HuH-7 (cell line): ENCODE results near the gene RASAL3.
"Not testable (repeated sequence)": the region's sequence is repeated elsewhere in the genome, so short reads cannot be mapped to it uniquely, and the experiment has no call there.

Experiments
- DNase-seq: peaks from one replicate; pipeline ENCODE4 v3.0.0; 2011; ENCODE audit warnings: low spot score

Gene RASAL3

DNA sequence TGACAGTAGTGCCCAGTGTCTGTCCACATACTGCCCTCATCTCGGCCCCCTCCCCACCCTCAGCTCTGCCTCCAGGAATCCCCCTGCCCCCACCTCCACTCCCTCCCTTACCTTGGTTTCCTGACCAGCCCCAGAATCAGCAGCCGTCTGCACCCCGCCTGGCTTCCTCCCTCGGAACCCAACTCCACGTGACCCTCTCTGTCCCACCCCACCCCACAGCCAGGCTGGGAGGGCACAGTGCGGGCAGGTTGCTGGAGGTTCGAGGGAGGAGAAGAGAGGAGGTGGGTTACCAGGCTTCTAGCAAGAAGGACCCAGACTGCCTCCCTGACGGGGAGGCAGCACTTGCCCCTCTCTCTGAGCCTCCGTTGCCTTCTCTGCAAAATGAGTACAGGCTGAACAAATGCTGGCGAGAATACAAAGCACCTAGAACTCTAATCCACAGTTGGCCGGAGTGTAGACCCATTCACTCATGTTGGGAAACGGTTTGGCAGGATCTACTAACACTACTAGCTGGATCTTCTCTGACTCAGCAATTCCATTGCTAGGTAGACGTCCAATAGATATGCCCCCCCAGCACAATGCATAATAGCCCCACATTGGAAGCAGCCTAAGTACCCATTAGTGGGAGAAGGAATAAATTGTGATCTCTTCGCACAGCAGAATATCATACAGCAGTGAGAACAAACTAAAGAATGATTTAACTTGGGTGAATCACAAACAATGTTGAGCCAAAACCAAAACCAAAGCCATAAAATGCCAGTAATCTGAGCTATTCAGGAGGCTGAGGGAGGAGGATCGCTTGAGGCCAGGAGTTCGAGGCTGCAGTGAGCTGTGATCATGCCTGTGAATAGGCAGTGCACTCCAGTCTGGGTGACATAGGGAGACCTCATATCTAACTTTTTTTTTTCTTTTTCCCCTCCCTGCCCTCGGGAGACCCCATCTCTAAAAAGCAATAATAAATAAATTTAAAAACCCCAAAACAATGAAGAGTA, at the start of gene RASAL3:
Gene RASAL3 (minus strand): TSS at position 151 of the 992 bp plus-strand sequence. CDS start 186 bp downstream, outside the sequence.
- DNase-seq, result no peak

DNA sequence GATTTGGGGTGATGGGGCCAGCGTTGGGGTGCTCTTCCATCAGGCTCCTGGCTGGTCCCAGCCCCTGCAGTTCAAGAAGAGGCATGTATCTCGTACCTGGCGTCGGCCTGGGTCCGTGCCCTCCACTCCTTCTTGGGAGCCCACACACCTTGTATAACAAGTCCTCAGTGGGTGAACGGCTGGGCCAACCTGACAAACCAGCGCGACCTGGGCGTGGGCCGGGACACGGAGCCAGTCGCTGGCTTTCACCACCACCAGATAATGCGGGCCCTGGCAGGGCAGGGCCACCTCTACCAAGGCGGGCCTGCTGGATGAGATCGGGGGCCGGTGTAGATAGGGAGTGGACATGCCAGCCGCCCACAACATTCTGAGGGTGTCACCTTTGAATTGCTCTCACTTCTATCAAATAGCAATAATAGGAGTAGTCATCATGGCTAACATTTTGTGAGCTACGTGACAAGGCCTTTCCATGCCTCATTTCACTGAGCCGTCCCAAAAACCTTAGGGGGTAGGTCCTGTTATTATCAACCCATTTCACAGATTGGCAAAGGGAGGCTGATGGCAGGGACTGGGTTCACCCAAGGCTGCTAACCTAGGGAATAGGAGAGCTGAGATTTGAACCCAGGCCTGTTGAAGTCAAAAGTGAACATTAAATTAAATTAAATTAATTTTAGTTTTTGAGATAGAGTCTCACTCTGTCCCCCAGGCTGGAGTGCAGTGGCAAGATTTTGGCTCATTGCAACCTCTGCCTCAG, 47.5 kb upstream of the RASAL3 start:
- DNase-seq, result no peak

DNA sequence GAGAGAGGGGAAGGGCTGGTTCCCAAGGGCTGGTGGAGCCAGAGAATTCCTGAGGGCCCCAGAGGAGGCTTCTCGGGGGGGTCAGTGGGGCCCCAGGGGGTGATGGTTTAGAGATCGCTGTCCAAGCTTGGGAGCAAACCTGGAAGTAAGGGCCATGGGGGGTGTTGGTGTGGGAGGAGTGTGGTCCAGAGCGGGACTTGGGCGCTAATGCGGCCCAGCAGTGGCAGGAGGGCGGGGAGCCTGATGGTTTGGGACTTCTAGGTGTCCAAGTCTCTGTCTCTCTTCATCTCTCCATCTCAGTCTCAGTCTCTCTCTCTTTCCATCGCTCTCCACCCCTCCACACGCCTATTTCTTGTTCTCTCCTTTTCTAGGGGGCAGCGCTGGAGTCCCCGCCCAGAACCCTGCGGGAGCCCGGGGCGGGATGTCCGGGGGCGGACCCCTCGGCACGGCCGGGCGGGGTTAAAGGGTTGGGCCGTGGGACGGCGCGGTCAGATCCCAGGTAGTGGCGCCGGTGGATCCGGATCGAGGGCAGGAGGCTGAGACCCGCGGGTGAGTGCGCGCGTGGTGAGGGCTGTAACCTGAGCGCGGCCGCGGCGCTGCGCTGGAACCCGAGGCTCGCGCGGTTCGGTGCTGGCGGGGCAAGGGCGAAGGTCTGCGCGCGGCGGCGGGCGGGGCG, 43.8 kb upstream of the RASAL3 start, which contains the start of gene CYP4F22:
Gene CYP4F22 (plus strand): TSS at position 491 of the 676 bp plus-strand sequence. CDS start 16,812 bp downstream, outside the sequence.
- no peak for DNase-seq

DNA sequence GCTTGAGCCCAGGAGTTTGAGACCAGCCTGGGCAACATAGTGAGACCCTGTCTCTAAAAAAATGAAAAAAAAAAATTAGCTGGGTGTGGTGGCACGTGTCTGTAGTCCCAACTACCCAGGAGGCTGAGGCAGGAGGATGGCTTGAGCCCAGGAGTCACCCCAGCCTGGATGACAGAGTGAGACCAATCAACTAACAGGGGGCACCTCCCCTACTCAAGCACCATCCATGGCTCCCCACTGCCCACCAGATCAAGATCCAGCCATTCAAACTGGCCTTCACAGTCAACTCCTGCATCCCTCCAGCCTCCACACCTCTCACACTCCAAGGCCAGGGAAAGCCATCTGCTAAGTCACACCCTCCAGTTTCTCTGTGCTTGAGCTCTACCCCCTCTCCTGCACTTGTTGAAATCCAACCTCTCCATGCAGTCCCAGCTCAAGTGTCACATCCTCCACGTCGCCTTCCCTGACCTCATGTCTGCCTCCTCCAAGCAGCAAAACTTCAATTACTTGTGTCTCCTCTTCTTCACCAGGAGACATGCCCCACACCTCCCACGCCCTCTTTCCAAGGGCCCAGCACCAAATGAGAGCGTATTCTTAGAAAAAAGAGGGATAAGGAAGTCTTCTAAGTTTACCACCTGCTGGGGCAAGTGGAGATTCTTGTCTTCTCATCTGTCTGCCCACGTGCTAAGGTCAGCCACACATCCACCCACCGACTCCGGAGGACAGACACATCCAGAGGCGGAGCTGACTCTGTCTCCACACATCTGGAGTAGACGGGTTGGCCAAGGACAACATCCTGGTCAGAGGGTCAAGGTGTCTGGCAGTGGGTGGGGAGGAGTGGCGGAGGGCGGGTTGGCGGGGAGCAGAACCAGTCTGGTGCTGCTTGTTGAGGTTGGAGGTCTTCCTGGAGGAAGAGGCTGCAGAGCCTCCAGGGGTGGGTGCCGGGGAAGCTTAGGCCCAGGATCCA, 43.0 kb upstream of the RASAL3 start:
- no peak for DNase-seq

DNA sequence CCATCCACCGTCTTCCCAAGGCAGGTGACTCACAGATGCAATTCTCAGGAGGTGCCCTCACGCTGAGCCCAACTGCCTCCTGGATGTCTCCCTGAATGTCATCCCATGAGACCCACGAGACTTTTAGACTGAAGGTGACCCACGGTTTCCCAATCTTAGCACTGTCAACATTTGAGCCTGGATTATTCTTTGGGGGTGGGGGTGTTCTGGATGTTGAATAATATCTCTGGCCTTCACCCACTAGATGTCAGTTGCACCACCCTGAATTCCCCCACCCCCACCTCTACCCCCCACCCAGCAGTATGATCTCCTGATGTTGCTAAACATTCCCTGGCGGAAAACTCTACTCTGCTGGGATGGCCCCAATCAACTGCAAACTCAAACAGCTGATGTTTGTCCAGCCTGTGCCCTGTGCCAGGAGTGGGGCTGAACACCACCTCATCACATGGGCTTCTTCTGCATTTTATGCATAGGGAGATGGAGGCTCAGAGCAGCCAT, 41.8 kb upstream of the RASAL3 start:
- no peak for DNase-seq

DNA sequence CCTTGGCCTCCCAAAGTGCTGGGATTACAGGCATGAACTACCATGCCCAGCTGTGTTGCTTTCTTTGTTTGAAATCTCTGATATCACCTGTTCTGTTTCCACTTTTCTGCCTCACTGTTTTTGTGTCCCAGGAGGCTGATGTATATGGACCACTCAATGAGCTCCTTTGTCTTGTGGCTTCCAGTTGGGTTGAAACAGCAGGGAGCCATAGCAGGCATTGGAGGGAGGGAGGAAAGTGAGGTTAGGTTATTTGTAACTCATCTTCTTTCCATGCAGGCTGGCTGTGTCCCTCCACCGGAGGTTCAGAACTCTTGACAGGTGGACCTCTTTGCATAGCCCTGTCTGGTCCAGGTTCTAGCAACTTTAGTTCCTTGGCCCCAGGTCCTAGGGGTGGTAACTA, 37.9 kb upstream of the RASAL3 start:
- DNase-seq, result no peak

DNA sequence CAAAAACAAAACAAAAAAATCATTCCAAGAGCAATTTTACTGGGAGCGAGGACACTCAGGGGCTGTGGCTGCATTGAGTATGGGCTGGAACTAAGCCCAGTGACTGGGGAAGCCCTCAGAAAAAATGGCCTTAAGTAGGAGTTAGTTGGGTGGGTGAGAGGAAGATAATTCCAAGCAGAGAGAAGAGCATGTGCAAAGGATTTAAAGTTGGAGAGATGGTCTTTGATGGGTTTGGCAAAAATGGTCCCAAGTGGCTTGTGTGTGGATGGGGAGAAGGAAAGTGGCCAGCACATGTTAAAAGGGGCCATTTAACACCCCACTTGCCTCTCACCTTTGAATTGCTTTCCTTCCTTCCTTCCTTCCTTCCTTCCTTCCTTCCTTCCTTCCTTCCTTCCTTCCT, 37.3 kb upstream of the RASAL3 start:
- DNase-seq, result no peak

DNA sequence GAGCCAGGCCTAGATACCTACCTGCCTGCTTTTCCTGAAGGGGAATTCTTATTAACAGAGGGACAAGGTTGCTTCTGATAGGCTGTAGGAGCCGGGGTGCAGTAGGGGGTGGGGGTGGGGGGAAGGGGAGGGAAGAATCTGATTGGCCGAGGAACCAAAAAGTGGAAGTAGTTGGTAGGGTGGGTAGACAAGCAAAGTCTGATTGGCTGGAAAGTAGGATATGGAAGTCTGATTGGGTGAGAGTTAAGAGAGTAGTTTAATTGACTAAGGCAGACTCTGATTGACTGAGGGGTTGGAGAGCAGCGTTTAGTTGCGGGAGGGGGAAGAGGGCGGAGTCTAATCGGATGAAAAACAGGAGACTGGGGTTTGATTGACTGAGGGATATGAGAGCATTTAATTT, 34.6 kb upstream of the RASAL3 start:
- no peak for DNase-seq

DNA sequence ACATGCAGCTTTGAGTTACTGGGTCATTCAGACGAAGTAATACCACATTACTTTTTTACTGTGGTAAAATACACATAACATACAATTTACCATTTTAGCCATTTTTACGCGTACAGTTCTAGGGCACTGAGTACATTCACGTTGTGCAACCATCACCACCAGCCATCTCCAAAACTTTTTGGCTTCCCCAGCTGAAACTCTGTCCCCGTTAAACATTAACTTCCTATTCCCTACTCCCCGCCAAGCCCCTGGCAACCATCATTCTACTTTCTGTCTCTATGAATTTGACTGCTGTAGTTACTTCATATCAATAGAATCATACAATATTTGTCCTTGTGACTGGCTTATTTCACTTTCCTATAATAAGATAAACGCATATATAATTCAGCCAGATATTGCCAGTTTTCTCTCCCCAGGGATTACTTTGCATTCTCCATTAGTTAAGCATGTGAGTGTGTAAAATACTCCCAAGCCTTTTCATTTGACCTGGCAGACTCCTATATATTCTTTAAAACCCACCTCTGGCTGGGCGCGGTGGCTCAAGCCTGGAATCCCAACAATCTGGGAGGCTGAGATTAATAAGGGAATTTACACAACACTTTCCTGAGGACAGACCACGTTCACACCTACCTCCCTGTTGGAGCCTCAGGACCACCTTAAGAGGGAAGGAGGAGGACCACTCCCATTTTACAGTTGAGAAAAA, 34.0 kb upstream of the RASAL3 start:
- no peak for DNase-seq

DNA sequence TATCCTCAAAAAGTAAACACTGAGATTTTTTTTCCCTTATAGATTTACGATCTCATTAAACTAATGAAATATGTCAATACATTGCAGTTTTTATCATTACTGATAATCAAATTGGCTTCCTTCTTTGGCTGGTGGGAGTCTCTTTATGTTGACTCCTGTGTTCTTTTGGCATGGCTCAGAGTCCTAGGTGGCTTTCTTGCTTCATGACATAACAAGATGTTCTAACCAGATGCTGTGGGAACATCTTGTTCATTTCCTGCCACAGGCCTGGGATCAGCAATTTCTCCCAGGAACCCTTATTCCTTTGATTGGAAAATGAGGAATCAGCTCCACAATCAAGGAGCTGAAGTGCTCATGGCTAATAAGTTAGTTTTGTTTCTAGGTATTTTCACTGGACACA, 30.8 kb upstream of the RASAL3 start:
- DNase-seq, result no peak

DNA sequence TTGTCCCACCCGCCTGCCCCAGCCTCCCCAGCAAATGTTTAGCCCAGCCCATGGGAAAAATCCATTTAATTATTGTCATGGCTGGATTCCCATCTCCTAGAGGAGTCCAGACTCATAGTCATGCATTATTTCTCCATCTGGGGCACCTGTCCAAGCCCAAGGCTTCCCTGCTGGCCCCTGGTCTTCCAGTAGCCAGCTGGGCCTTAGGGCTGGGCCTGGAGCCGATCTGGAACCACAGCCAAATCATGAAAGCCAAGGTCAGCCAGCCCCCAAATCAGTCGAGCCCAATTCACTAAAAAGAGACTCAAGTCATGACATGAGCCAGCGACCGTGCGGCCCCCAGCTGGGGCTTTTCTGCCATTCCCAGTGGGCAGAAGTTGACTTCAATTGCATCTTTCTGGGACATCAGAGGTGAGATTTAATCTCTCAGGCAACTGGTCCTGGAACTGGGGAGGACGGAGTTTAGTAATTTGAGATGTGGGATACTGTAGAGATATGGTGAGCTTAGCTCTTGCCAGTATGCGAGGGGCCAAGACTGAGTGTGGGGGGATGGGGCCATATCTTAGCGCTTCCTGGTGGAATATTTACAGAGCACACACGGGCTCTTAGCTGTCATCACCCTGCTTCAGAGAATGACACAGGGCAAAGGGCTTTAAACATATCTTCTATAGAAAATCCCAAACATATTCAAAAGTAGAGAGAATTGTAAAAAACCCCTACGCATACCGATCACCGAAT, 24.3 kb upstream of the RASAL3 start:
- no peak for DNase-seq

DNA sequence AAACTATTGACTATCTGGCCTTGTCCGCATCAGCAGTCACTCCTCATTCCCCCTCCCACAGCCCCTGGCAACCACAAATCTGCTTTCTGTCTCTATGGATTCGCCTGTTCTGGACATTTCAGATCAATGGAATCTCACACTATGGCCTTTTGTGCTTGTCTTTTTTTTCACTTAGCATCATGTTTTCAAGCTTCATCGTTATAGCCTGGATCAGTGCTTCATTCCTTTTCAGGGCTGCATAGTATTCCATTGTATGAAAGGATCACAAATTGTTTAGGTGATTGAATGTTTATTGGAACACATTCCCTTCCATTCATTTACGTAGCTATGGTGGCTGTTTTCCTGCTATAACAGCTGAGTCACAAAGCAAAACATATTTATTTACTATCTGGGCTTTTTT, 22.7 kb upstream of the RASAL3 start:
- no peak for DNase-seq

DNA sequence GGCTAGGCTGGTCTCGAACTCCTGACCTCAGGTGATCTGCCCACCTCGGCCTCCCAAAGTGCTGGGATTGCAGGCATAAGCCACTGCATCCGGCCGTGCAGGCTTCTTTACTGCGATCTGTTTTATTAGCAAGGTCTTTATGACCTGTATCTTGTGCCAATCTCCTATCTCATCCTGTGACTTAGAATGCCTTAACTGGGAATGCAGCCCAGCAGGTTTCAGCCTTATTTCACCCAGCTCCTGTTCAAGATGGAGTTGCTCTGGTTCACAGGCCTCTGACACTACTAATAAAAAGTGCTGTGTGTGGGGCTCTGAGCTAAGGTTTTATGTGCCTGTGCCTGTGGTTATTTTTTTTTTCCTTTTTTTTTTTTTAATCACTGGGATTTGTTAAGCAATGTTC, 21.4 kb upstream of the RASAL3 start:
- DNase-seq, result not testable (repeated sequence)

DNA sequence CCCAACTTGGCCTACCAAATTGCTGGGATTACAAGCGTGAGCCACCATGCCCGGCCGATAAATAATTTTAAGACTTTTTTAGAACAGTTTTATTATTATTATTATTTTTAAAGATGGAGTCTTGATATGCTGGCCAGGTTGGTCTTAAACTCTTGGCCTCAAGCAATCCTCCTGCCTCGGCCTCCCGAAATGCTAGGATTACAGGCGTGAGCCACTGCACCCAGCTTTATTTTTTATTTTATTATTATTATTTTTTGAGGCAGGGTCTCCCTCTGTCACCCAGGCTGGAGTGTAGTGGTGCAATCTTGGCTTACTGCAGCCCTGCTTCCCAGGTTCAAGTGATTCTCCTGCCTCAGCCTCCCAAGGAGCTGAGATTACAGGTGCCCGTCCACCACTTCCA, 16.7 kb upstream of the RASAL3 start:
- not testable (repeated sequence) for DNase-seq

DNA sequence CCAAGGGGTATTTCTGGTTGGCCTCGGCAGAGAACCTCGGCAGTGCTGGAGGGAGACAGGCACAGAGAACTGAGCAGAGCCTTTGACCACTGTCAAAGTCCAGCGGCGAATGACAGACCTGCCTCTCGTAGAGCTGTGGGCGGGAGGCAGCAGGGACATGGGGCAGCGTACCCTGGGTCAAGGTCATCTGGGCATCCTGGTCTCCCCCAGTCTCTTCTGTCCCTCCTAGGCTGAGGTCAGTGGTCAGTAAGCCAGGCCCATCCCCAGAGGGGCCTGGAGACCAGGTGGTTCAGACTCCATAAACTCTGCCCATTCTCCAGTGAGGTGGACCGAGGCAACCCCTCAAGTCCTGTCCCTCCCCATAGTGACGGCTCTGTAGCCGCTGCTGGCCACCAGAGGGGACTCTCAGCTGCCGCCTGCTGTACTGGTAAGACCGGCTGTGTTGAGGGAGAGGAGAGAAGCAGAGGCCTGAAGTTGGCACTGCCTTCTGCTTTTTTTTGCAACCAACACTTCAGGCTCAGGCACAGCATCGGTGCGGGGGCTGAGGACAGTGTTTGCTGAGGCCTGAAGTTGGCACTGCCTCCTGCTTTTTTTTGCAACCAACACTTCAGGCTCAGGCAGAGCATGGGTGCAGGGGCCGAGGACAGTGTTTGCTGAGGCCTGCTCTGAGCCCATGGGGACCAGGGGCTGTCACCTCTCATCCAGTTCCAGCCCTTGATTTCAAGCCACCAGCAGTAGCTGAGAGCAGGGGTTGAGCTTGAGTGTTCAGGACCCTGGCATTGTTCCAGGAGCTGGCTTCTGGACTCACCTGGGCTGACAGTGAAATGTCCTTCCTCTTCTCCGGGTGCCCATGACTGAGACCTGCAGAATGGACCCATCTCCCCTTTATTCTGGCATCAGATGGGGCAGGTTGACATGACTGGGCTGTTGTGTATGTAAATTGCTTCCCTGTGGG, 15.3 kb upstream of the RASAL3 start, which contains the start of gene PGLYRP2:
Gene PGLYRP2 (minus strand): TSS at position 111 of the 955 bp plus-strand sequence. CDS start 130 bp downstream, outside the sequence.
- DNase-seq, result no peak

DNA sequence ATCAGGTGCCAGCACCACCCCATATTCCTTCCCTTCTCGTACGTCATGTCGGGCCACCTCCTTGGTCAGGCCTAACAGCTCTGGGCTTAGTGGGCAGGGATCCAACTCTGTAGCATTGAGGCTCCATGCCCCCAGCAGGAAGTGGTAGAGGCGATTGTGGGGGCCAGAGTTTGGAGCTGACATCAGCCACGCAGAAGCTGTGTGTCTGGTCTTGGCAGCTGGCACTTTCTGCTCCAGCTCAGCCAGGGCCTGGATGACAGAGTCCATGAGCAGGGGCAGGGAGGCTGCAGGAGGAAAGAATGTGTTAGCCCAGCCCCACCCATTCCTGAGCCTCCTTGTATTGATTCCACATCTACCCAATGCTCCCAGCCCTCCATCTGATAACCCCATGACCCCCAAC, 12.0 kb upstream of the RASAL3 start:
- no peak for DNase-seq

DNA sequence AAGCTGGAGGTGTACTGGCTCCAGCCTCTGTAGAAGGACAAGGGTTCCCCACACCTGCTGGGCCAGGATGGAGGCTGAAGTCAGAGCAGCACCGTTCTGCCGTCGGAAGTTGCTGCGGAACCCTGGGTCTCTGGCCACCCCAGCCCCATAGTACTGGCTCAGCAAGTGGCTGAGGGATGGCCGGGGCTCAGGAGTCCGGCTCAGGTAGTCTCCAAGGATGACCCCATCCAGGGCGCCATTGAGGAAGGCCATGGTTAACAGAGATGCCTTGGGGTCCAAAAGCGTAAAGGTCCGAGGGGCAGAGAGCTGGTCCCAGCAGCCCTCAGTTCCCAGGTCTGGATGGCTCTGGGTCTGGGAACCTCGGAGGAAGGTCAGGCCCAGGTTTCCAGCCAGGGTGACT, 11.3 kb upstream of the RASAL3 start:
- DNase-seq, result no peak

DNA sequence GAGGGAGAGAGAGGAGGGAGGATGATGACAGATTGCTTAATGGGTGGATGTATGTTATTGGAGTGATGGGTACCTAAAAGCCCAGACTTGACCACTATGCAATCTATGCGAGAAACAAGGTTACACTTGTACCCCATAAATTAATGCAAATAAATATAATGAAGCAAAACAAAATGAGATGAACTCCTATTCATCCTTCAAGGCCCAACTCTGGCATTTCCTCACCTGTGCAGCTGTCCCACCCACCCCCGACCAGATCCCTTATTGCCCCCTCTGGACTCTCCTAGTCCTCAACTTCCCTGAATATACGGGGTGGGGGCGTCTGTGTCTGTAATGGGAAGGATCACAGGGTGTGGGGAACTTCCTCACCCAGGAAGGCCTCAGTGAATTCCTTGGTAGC, 10.8 kb upstream of the RASAL3 start:
- no peak for DNase-seq
